BE2C (cell line): ENCODE measurements around the gene RPL32.
"Not testable (repeated sequence)": the region's sequence is repeated elsewhere in the genome, so short reads cannot be mapped to it uniquely, and the experiment has no call there.

Source experiments
- DNase-seq: peaks from one replicate; pipeline ENCODE4 v3.0.0-alpha.2; 2020
- H3K27me3 ChIP-seq: fragments of 250-450 bp; sonication (Bioruptor Pico); 2 replicates; pipeline ENCODE4 v1.5.1; 2020; ENCODE audit warnings: mild to moderate bottlenecking
- H3K36me3 ChIP-seq: fragments of 250-450 bp; sonication (Bioruptor Pico); 2 replicates; pipeline ENCODE4 v1.5.1; 2020; ENCODE audit warnings: mild to moderate bottlenecking
- H3K4me1 ChIP-seq: fragments of 250-450 bp; sonication (Bioruptor Pico); 2 replicates; pipeline ENCODE4 v1.5.1; 2020
- H3K4me3 ChIP-seq: 2 replicates; pipeline ENCODE4 v1.5.1; 2011; ENCODE audit warnings: low read depth, low read length
- H3K9me3 ChIP-seq: fragments of 250-450 bp; sonication (Bioruptor Pico); 2 replicates; pipeline ENCODE4 v1.5.1; 2020
- CTCF ChIP-seq: IDR thresholded peaks from 2 replicates; pipeline ENCODE4 v1.5.1; 2012; ENCODE audit warnings: mild to moderate bottlenecking, low read depth, low read length

Gene RPL32

GRCh38 chr3:12884790-12885582 lies 43.6 kb upstream of the RPL32 start:
- DNase-seq: no peak
- TF ChIP-seq CTCF: no peak
- H3K9me3 ChIP-seq: no peaks in the 10 kb centered on the region
- H3K4me3 ChIP-seq: no peak overlapping the region
- no peaks in the 10 kb centered on the region for H3K36me3 ChIP-seq
- no peaks in the 10 kb centered on the region for H3K27me3 ChIP-seq
- H3K4me1 ChIP-seq: no peaks in the 10 kb centered on the region

- Histone ChIP-seq H3K4me1 (no peaks in the 10 kb centered on the region), H3K4me3 (no peak overlapping the region), H3K27me3 (no peaks in the 10 kb centered on the region), H3K36me3 (no peaks in the 10 kb centered on the region), H3K9me3 (no peaks in the 10 kb centered on the region)
- DNase-seq: no peak
- TF ChIP-seq CTCF: no peak
Observed at GRCh38 chr3:12884186-12884680, 42.9 kb upstream of the RPL32 start.

- no peak for DNase-seq
- Histone ChIP-seq H3K4me1 (no peaks in the 10 kb centered on the region), H3K36me3 (no peaks in the 10 kb centered on the region), H3K9me3 (no peaks in the 10 kb centered on the region), H3K4me3 (no peak overlapping the region), H3K27me3 (no peaks in the 10 kb centered on the region)
- TF ChIP-seq CTCF: no peak
Observed at GRCh38 chr3:12882336-12883310, 41.3 kb upstream of the RPL32 start.

- not testable (repeated sequence) for H3K27me3 ChIP-seq, H3K9me3 ChIP-seq, DNase-seq, H3K4me3 ChIP-seq, H3K4me1 ChIP-seq, H3K36me3 ChIP-seq
Observed at GRCh38 chr3:12881858-12882257, 40.5 kb upstream of the RPL32 start.

- DNase-seq: no peak
- TF ChIP-seq CTCF: no peak
- H3K4me1 ChIP-seq: peaks cover 5% of the 10 kb centered on the region; the same call in 1 of the 2 replicates
- H3K36me3 ChIP-seq: no peaks in the 10 kb centered on the region
- no peaks in the 10 kb centered on the region for H3K27me3 ChIP-seq
- no peak overlapping the region for H3K4me3 ChIP-seq
- no peaks in the 10 kb centered on the region for H3K9me3 ChIP-seq
Observed at GRCh38 chr3:12879191-12879815, 37.9 kb upstream of the RPL32 start.

GRCh38 chr3:12878758-12879157 lies 37.4 kb upstream of the RPL32 start:
- not testable (repeated sequence) for DNase-seq, H3K4me1 ChIP-seq, H3K4me3 ChIP-seq, H3K9me3 ChIP-seq, H3K27me3 ChIP-seq, H3K36me3 ChIP-seq
